Myometrial cell (primary cell): ENCODE results near the gene MCM3. TPM values are rescaled to one million over a fixed set of nuclear protein-coding genes. Genes with fewer than 3 reads are reported as not detected.

Experiments
- total RNA-seq: library from RNA; depleted of rRNA; stranded (reverse); fragments of >200 nt; gene quantifications from 2 replicates; pipeline ENCODE4 v1.2.3, GENCODE V29; 2015

The MCM3 gene
- total RNA-seq: 48.9 and 57.9 TPM in 2 replicates

DNA sequence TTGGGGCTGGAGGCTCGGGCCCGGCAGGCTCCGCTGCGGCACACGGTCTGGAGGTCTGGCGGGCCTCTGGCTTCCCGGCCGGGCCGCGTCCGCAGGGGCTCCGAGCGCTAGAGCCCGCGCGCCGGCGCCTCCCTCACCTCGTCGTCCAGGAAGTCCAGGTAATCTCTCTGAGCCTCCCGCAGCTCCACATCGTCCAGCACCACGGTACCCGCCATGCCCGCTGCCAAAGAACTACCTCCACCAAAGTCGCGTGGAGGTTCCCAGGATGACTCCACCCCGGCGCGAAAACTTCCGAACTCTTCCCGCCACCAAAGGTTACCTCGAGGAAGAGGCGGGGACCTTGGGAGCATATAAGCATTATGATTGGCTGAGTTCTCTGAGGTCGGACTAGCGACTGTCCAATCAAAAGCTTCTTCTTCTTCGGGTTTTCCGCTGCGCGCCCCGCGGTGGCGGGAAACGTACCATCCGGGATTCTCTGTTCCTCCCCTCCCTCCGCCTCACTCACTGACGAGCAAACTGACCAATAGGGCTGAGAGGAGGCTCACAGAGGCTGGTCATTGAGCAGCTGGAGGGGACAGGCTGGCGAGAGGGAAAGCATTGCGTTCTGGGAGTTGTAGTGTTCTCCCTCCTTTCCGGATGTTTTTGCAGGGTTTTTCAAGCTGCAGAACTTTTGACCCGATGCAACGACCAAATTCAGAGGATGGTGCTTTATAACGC is at the start of gene MCM3:
Gene MCM3 (minus strand): TSS at position 283 of the 717 bp plus-strand sequence. CDS start 68 bp downstream, at position 215.

GRCh38 chr6:52244400-52244799 is 40.1 kb downstream of the MCM3 start, which contains the start of gene IL17F:
TSS of gene IL17F (minus strand) at chr6:52244500. CDS start at chr6:52244429, 71 bp downstream.

Other genes with a start within 250 kb of the MCM3 start
- gene PKHD1, start 197.1 kb downstream of the MCM3 start, total RNA-seq: not detected in 2 replicates
- not detected in 2 replicates for gene IL17A, start 98.4 kb downstream of the MCM3 start, total RNA-seq
- not detected in 2 replicates for gene IL17F, start 40.2 kb downstream of the MCM3 start, total RNA-seq
- 3.7 and 5.5 TPM in 2 replicates for gene PAQR8, start 77.4 kb upstream of the MCM3 start, total RNA-seq
- gene EFHC1, start 135.6 kb upstream of the MCM3 start, total RNA-seq: 35.5 and 55.3 TPM in 2 replicates